Activated T-cell treated with anti-CD3 and anti-CD28 coated beads, Interleukin-2, amount 50 U/mL, for 24 hours (primary cell): Measurements from ENCODE around the gene KRT73.

ENCODE experiments used
- DNase-seq: peaks from one replicate; pipeline ENCODE4 v3.0.0-alpha.2; 2020
- H3K27ac Mint-ChIP-seq: 2 replicates; pipeline ENCODE4 v1.8.0; 2020; ENCODE audit warnings: mild to moderate bottlenecking, mixed read lengths
- H3K27me3 Mint-ChIP-seq: 2 replicates; pipeline ENCODE4 v1.8.0; 2020; ENCODE audit warnings: mixed read lengths
- H3K36me3 Mint-ChIP-seq: 2 replicates; pipeline ENCODE4 v1.8.0; 2020; ENCODE audit warnings: low read depth, mixed read lengths
- H3K4me1 Mint-ChIP-seq: 2 replicates; pipeline ENCODE4 v1.8.0; 2020; ENCODE audit warnings: low read depth, mixed read lengths
- H3K4me3 Mint-ChIP-seq: 2 replicates; pipeline ENCODE4 v1.8.0; 2020; ENCODE audit warnings: mild to moderate bottlenecking, moderate library complexity, mixed read lengths
- H3K9me3 Mint-ChIP-seq: 2 replicates; pipeline ENCODE4 v1.8.0; 2020; ENCODE audit warnings: mixed read lengths

The KRT73 gene

DNA sequence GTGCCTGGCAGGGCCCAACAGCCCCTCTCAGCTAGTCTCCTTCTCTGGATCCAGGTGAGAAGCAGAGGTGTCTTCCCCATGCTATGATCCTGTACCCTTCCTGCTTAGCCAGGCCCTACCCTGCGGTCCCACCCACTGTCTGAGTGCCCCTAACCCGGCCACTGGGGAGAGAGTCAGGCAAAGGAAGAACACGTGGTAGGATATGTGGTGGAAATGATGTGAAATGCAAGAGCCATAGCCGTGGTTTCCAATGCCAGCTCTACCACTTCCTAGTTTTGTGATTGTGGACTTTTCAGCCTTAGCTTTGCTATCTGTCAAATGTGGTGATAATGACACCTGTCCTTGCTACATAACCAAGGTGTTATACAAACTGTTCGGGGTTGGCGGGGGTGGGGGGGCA lies 17.8 kb upstream of the KRT73 start:
- H3K4me1 Mint-ChIP-seq: peaks cover 44% of the 10 kb centered on the region
- no peaks in the 10 kb centered on the region for H3K27me3 Mint-ChIP-seq
- no peak overlapping the region for H3K27ac Mint-ChIP-seq
- no peak overlapping the region for H3K4me3 Mint-ChIP-seq
- no peaks in the 10 kb centered on the region for H3K36me3 Mint-ChIP-seq
- no peaks in the 10 kb centered on the region for H3K9me3 Mint-ChIP-seq
- no peak for DNase-seq

DNA sequence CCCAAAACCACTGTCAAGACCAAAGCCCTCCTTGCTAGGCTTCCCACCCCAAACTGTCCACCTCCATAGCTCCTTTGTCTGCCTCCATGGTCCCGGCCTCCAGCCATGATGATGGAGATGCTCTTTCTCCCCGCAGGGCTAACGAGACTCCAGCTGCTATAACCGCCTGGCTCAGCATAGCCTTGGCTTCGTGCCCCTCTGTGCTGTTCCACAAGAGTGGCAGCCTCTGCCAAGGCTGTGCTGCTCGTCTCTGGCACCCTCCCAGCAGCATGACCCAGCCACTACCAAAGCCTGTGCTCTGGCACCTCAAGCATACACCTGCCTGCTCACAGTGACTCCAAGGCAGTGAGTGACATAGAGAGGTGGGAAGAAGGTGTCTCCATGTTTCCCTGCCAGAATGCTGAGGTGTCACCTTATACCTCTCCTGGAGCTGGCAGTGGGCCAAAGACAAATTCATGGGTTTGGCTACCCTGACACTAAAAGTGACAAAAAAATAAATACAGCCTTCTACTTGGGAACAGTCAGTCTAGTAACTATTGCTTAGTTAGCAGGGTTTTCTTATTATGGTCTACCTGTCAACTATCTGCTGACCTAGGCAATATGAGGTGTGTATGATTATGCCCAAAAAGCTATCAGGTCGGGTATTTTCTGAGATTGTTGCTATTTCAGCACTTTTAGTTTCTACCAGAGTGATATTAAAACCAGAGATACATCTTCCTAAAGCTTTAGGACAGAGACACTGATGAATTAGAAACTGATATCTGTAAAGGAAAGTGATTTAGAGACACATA lies 16.1 kb upstream of the KRT73 start:
- DNase-seq: no peak
- Mint-ChIP-seq H3K27ac (no peak overlapping the region), H3K4me1 (peaks cover 58% of the 10 kb centered on the region), H3K9me3 (no peaks in the 10 kb centered on the region), H3K36me3 (no peaks in the 10 kb centered on the region), H3K27me3 (no peaks in the 10 kb centered on the region), H3K4me3 (no peak overlapping the region)

DNA sequence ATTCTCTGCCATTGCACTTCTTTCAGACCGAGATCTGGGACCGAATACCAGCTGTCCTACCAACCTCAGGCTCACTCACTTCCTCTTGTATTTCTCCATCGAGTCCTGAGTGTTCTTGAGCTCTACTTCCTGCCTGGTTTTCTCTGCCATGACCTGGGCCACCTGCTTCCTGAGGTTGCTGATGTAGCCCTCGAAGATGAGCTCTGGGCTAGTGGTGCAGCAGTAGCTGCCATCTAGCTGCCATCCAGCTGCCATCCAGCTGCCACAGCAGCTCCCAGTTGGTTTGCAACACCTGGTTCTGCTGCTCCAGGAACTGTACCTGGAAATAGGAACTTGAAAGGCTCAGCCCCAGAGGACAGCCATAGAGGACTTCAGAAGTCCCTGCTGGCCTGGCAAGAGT lies 15.0 kb upstream of the KRT73 start:
- no peaks in the 10 kb centered on the region for H3K36me3 Mint-ChIP-seq
- no peaks in the 10 kb centered on the region for H3K27me3 Mint-ChIP-seq

GRCh38 chr12:52632656-52633055 lies 14.3 kb upstream of the KRT73 start:
- Mint-ChIP-seq H3K9me3 (no peaks in the 10 kb centered on the region), H3K4me1 (peaks cover 61% of the 10 kb centered on the region), H3K36me3 (no peaks in the 10 kb centered on the region), H3K27me3 (no peaks in the 10 kb centered on the region), H3K27ac (no peak overlapping the region), H3K4me3 (no peak overlapping the region)
- DNase-seq: no peak

More for the DNA sequence above, 15.0 kb upstream of the KRT73 start:
- Mint-ChIP-seq H3K4me3 (no peak overlapping the region), H3K27ac (peak overlapping the region; percentile 26), H3K9me3 (no peaks in the 10 kb centered on the region), H3K4me1 (peaks cover 60% of the 10 kb centered on the region)
- no peak for DNase-seq

GRCh38 chr12:52631676-52632459 lies 13.5 kb upstream of the KRT73 start:
- peaks cover 64% of the 10 kb centered on the region for H3K4me1 Mint-ChIP-seq

GRCh38 chr12:52631264-52631663 lies 12.9 kb upstream of the KRT73 start:
- Mint-ChIP-seq H3K36me3 (no peaks in the 10 kb centered on the region), H3K27ac (no peak overlapping the region), H3K4me1 (peaks cover 61% of the 10 kb centered on the region), H3K27me3 (no peaks in the 10 kb centered on the region), H3K4me3 (no peak overlapping the region), H3K9me3 (no peaks in the 10 kb centered on the region)
- no peak for DNase-seq

More at GRCh38 chr12:52631676-52632459, 13.5 kb upstream of the KRT73 start:
- no peaks in the 10 kb centered on the region for H3K27me3 Mint-ChIP-seq
- no peaks in the 10 kb centered on the region for H3K9me3 Mint-ChIP-seq
- H3K36me3 Mint-ChIP-seq: no peaks in the 10 kb centered on the region
- H3K27ac Mint-ChIP-seq: no peak overlapping the region
- no peak for DNase-seq
- H3K4me3 Mint-ChIP-seq: no peak overlapping the region

DNA sequence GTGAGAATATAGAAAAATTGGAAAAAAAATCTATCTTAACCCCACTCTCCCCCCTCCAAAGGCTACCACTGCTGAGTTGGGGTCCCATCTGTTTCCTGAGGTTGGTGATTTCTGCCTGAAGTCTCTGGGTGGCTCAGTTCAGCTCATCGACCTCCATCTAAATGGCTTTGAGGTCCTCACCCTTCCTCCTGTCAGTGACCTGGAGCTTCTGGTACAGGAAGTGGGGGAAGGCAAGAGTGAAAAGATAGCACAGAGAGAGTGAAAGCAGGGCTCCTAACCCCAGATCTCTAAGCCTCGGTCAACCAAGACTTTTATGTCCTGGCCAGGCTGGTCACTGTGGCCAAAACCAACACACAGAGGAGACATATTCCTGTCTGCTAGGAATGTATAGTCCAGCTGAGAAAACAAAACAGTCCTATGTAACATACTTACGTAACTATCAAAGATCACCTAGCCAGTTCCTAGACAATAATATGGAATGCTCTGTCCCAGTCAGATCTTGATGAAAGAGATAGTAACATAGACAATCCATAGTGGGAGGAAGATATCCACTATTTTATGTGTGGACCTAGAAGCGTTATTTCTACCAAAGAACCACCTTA lies 12.3 kb upstream of the KRT73 start:
- H3K27ac Mint-ChIP-seq: no peak overlapping the region
- H3K36me3 Mint-ChIP-seq: no peaks in the 10 kb centered on the region
- peaks cover 62% of the 10 kb centered on the region for H3K4me1 Mint-ChIP-seq
- no peaks in the 10 kb centered on the region for H3K9me3 Mint-ChIP-seq
- H3K4me3 Mint-ChIP-seq: no peak overlapping the region
- no peak for DNase-seq
- no peaks in the 10 kb centered on the region for H3K27me3 Mint-ChIP-seq

- Mint-ChIP-seq H3K4me3 (no peak overlapping the region), H3K9me3 (no peaks in the 10 kb centered on the region), H3K4me1 (peaks cover 62% of the 10 kb centered on the region), H3K36me3 (no peaks in the 10 kb centered on the region), H3K27ac (no peak overlapping the region), H3K27me3 (no peaks in the 10 kb centered on the region)
- no peak for DNase-seq
These were observed 11.7 kb upstream of the KRT73 start for GRCh38 chr12:52630008-52630500.

DNA sequence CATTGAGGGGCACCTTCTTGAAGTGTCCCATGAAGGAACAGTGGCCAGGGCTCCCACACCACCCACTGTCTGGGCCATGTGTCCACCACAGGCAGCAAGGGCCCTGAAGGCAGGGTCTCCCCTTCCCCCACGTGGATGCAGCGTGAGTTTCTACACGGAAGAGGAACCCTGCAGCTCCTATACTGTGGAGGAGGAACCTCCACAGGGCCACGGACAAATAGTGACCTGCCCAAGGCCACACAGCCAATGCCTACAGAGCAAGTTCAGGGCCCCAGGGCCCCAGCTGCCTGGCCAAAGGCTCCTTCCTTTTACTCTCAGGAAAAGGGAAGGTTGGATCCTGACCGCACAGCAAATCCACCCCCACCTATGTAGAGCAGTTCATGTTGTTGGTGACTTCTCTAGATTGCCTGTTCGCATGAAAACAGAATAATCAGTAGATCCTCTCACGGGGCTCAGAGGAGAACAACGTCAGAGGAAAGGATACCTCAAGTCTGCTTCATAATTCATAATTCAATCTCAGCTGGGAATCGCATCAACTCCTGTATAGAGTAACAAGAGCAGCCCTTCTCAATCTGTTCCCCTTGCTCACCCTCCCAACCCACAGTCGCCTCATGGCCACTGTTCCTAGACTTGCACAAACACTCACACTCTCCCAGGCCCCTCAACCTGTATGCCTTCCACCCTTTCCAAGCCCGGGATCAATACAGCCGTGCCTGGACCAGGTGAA lies 11.1 kb upstream of the KRT73 start:
- no peak overlapping the region for H3K27ac Mint-ChIP-seq
- DNase-seq: no peak
- H3K9me3 Mint-ChIP-seq: no peaks in the 10 kb centered on the region
- H3K4me3 Mint-ChIP-seq: no peak overlapping the region
- H3K4me1 Mint-ChIP-seq: peaks cover 60% of the 10 kb centered on the region
- no peaks in the 10 kb centered on the region for H3K36me3 Mint-ChIP-seq
- no peaks in the 10 kb centered on the region for H3K27me3 Mint-ChIP-seq

DNA sequence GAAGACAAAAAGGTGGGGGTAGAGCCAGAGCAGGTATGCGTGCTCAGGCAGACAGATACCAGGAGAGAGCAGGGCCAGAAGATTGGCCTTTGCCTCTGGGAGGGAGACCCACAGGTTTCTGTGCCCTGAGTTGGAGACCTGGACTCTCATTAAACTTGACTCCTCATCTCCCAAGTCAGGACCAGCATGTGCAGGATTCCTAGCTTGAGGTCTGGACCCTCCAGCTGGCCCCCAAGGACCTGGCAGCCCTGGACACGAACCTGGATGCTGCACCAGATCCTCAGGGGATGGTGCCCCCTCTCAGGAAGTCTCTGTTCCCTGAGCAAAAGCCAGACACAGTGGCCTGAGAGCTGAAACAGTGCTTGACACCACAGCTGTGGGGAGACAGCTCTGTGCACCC lies 10.5 kb upstream of the KRT73 start:
- no peak overlapping the region for H3K4me3 Mint-ChIP-seq
- no peaks in the 10 kb centered on the region for H3K27me3 Mint-ChIP-seq
- no peak overlapping the region for H3K27ac Mint-ChIP-seq
- H3K4me1 Mint-ChIP-seq: peaks cover 54% of the 10 kb centered on the region
- no peak for DNase-seq
- H3K9me3 Mint-ChIP-seq: no peaks in the 10 kb centered on the region
- H3K36me3 Mint-ChIP-seq: no peaks in the 10 kb centered on the region

GRCh38 chr12:52628111-52628507 lies 9.8 kb upstream of the KRT73 start:
- DNase-seq: no peak
- Mint-ChIP-seq H3K4me1 (peaks cover 47% of the 10 kb centered on the region), H3K9me3 (no peaks in the 10 kb centered on the region), H3K36me3 (no peaks in the 10 kb centered on the region), H3K4me3 (no peak overlapping the region), H3K27me3 (no peaks in the 10 kb centered on the region), H3K27ac (no peak overlapping the region)

DNA sequence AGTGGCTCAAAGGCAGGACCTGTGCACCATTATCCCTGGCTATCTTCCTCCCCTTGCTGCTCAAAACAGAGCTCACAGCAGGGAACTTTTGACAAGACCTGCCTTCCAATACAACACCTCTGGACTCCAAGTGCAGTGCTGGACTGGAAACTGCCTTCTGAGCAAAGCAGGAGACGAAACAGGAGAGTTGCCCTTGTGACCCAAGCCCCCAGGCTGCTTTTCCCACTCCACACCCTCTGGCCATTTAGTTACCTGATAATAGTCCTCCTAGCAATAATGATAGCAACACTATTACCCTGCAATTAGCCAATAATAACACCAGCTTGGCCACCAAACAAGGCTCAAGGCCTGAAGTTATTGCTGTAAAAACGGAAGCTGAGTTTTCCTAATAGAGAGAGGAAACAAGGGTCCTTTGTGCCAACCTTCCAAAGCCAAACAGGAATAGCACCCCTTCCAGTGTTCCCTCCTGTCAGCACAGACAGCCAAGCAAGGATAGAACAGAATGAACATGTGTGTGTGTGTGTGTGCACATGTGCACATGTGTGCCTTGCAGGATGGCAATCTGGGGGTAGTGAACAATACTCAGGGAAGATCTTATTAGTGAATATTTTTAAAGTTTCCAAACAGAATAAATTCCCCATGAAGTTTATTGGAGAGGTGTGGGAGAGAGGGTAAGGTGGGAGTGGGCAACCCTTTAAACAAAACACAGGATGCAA lies 9.2 kb upstream of the KRT73 start:
- H3K27me3 Mint-ChIP-seq: no peaks in the 10 kb centered on the region
- no peak overlapping the region for H3K27ac Mint-ChIP-seq
- no peak for DNase-seq
- H3K4me3 Mint-ChIP-seq: no peak overlapping the region
- no peaks in the 10 kb centered on the region for H3K9me3 Mint-ChIP-seq
- peaks cover 42% of the 10 kb centered on the region for H3K4me1 Mint-ChIP-seq
- no peaks in the 10 kb centered on the region for H3K36me3 Mint-ChIP-seq

DNA sequence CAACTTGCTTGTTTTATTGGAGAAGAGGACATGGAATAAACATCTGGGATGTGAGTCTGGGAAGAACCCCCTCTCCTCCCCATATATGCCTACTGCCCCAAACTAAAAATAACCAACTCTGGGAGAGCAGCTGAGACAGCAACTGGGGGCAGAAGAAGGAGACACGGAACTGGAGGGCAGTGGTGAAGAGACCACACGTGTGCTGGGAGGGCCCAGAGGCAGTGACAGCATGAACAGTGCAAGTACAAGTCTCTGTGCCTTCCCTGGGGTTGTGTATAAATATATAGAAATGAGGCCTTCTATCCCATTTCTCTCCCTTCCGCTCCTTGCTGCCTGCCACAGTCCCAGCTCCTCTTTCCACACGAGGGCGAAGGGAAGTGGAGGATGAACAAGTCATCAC lies 4.0 kb upstream of the KRT73 start:
- DNase-seq: no peak
- no peaks in the 10 kb centered on the region for H3K9me3 Mint-ChIP-seq
- H3K4me3 Mint-ChIP-seq: no peak overlapping the region
- H3K27me3 Mint-ChIP-seq: no peaks in the 10 kb centered on the region
- H3K36me3 Mint-ChIP-seq: no peaks in the 10 kb centered on the region
- peaks cover 26% of the 10 kb centered on the region for H3K4me1 Mint-ChIP-seq
- no peak overlapping the region for H3K27ac Mint-ChIP-seq

GRCh38 chr12:52618866-52619265 lies 507 bp upstream of the KRT73 start:
- Mint-ChIP-seq H3K4me3 (no peak overlapping the region), H3K9me3 (no peaks in the 10 kb centered on the region), H3K27me3 (no peaks in the 10 kb centered on the region), H3K36me3 (no peaks in the 10 kb centered on the region), H3K4me1 (peaks cover 50% of the 10 kb centered on the region), H3K27ac (no peak overlapping the region)
- no peak for DNase-seq
